Measurements from ENCODE around the gene UTS2B. TPM values are rescaled to one million over a fixed set of nuclear protein-coding genes. Genes with fewer than 3 reads are reported as not detected.

Gene UTS2B
- total RNA-seq, 1 donor from 2014 or later: 16.8 TPM

- Histone ChIP-seq H3K27me3 (no peaks in the 10 kb centered on the region), H3K4me3 (no peak overlapping the region), H3K9me3 (no peaks in the 10 kb centered on the region), H3K36me3 (no peaks in the 10 kb centered on the region), H3K27ac (no peak overlapping the region), H3K4me1 (no peaks in the 10 kb centered on the region)
- TF ChIP-seq CTCF (IDR thresholded peaks at IDR 0.05): no peak
- DNase-seq (ENCODE audit: low spot score in 2 of 2): no peak
- intact Hi-C loops (cut with DNase I): no loop called here
Measured at GRCh38 chr3:191313296-191313695, 17.0 kb downstream of the UTS2B start.

DNA sequence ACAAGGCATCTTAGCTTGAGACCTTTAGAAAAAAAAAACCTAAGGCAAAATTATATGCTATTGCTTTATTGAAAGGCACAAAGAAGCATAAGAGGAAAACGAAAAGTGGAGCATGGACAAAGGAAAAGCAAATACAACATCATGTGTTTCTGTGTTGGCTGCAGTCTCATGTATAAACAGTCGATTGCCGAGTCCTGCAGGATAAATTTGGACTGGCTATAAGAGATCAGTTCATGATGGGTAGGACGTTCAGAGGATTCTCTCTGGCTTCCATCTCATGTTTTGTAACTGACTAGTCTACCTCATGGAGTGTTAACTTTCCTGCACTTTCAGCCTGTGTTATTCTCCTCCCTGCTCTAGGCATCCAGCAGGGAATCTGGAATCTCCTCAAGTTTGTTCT is 23.0 kb downstream of the UTS2B start:
- Histone ChIP-seq H3K27ac (no peak overlapping the region), H3K9me3 (no peaks in the 10 kb centered on the region), H3K27me3 (no peaks in the 10 kb centered on the region), H3K4me1 (no peaks in the 10 kb centered on the region), H3K4me3 (no peak overlapping the region), H3K36me3 (no peaks in the 10 kb centered on the region)
- TF ChIP-seq CTCF (IDR thresholded peaks at IDR 0.05): no peak
- DNase-seq (ENCODE audit: low spot score in 2 of 2): no peak
- intact Hi-C loops (cut with DNase I): no loop called here

- Histone ChIP-seq H3K4me3 (no peak overlapping the region), H3K4me1 (no peaks in the 10 kb centered on the region), H3K27ac (no peak overlapping the region), H3K36me3 (no peaks in the 10 kb centered on the region), H3K27me3 (no peaks in the 10 kb centered on the region), H3K9me3 (no peaks in the 10 kb centered on the region)
- no peak for TF ChIP-seq CTCF (IDR thresholded peaks at IDR 0.05)
- no peak for DNase-seq (ENCODE audit: low spot score in 2 of 2)
- intact Hi-C loops (cut with DNase I): no loop called here
Measured at GRCh38 chr3:191306428-191306827, 23.9 kb downstream of the UTS2B start.

- TF ChIP-seq CTCF (IDR thresholded peaks at IDR 0.05): no peak
- no peak overlapping the region for H3K27ac ChIP-seq
- no peaks in the 10 kb centered on the region for H3K27me3 ChIP-seq
- no peak overlapping the region for H3K4me3 ChIP-seq
- no peaks in the 10 kb centered on the region for H3K4me1 ChIP-seq
- intact Hi-C loops (cut with DNase I): no loop called here
- DNase-seq (ENCODE audit: low spot score in 2 of 2): no peak
- H3K9me3 ChIP-seq: no peaks in the 10 kb centered on the region
- H3K36me3 ChIP-seq: no peaks in the 10 kb centered on the region
Measured at GRCh38 chr3:191303596-191303995, 26.7 kb downstream of the UTS2B start.

- no peak for DNase-seq (ENCODE audit: low spot score in 2 of 2)
- intact Hi-C loops (cut with DNase I): no loop called here
Measured at GRCh38 chr3:191302451-191302850, 27.9 kb downstream of the UTS2B start.

More at GRCh38 chr3:191302451-191302850, 27.9 kb downstream of the UTS2B start:
- TF ChIP-seq CTCF (IDR thresholded peaks at IDR 0.05): no peak
- Histone ChIP-seq H3K27me3 (no peaks in the 10 kb centered on the region), H3K36me3 (no peaks in the 10 kb centered on the region), H3K4me3 (no peak overlapping the region), H3K4me1 (no peaks in the 10 kb centered on the region), H3K27ac (no peak overlapping the region), H3K9me3 (no peaks in the 10 kb centered on the region)

All from ascending aorta (tissue), 2 donors.